ENCODE results near the gene ZBED5. TPM values are rescaled to one million over a fixed set of nuclear protein-coding genes. Genes with fewer than 3 reads are reported as not detected.

Gene ZBED5
- total and polyA plus RNA-seq, 2 of the 4 experiments (the other 2 are of a cell fraction) = 28.2 to 30.8 TPM

DNA sequence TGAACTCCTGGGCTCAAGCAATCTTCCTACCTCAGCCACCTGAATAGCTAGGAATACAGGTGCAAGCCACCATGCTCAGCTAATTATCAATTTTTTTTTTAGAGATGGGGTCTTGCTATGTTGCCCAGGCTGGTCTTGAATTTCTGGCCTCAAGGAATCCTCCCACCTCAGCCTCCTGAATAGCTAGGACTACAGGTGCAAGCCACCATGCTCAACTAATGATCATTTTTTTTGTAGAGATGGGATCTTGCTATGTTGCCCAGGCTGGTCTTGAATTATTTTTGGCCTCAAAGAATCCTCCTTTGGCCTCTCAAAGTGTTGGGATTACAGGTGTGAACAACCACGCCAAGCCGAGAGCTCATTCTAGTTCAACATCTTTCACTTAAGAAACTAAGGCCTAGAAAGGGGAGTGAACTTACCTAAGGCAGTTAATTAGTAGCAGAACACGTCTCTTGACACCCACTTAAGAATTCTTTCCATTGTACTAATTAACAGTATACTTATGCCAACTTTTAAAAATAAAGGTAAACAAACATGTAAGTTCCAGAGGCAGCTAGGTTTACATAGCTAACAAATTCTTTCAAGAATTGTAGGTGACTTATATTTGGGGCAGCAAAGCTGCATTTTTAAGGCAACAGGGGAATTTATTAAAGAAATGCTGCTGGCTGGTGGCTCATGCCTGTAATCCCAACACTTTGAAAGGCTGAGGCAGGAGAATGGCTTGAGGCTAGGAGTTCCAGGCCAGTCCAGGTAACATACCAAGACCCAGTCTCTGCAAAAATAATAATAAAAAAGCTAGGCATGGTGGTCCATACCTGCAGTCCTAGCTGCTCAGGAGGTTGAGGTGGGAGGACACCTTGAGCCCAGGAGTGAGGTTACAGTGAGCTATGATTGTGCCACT, 9.6 kb downstream of the ZBED5 start:
- TF ChIP-seq, protein P1, sequence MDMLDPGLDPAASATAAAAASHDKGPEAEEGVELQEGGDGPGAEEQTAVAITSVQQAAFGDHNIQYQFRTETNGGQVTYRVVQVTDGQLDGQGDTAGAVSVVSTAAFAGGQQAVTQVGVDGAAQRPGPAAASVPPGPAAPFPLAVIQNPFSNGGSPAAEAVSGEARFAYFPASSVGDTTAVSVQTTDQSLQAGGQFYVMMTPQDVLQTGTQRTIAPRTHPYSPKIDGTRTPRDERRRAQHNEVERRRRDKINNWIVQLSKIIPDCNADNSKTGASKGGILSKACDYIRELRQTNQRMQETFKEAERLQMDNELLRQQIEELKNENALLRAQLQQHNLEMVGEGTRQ (IDR thresholded peaks at IDR 0.05; ENCODE audit: low read depth, low read length) = no peak
- TF ChIP-seq CEBPB (IDR thresholded peaks at IDR 0.05; ENCODE audit: low read depth, low read length) (no peak), NFE2L2 (IDR thresholded peaks at IDR 0.05; ENCODE audit: low read depth, low read length) (no peak), MAZ (IDR thresholded peaks at IDR 0.05; ENCODE audit: borderline replicate concordance, low read depth, low read length) (no peak), RCOR1 (IDR thresholded peaks at IDR 0.05; ENCODE audit: insufficient replicate concordance, low read length) (no peak), MAFK (IDR thresholded peaks at IDR 0.05; ENCODE audit: low read depth, low read length) (no peak), FOS (IDR thresholded peaks at IDR 0.05; ENCODE audit: low read depth, low read length) (no peak)
- TF ChIP-seq, protein P2, sequence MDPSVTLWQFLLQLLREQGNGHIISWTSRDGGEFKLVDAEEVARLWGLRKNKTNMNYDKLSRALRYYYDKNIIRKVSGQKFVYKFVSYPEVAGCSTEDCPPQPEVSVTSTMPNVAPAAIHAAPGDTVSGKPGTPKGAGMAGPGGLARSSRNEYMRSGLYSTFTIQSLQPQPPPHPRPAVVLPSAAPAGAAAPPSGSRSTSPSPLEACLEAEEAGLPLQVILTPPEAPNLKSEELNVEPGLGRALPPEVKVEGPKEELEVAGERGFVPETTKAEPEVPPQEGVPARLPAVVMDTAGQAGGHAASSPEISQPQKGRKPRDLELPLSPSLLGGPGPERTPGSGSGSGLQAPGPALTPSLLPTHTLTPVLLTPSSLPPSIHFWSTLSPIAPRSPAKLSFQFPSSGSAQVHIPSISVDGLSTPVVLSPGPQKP (IDR thresholded peaks at IDR 0.05; ENCODE audit: borderline replicate concordance, low read depth, low read length) = no peak
- Histone ChIP-seq H3K56ac (ENCODE audit: extremely low read depth, insufficient read depth, low read length) (no peak overlapping the region), H3K9ac (ENCODE audit: low read depth, low read length) (no peak overlapping the region), H2AFZ (replicated peaks; ENCODE audit: low read length, poor library complexity) (no peak overlapping the region), H2BK5ac (ENCODE audit: low read depth, low read length, poor library complexity, severe bottlenecking) (no peak overlapping the region), H3K14ac (replicated peaks; ENCODE audit: low read depth, low read length) (no peak overlapping the region), H3K4ac (ENCODE audit: low read depth, low read length) (no peak overlapping the region), H3K79me1 (ENCODE audit: low read depth in 1 of 2, low read length in 2 of 2) (peaks cover 21 to 35% of the 10 kb centered on the region in 2 experiments), H4K5ac (ENCODE audit: low read depth, low read length) (no peak overlapping the region), H3K23ac (ENCODE audit: low read depth, low read length) (no peak overlapping the region), H3K18ac (ENCODE audit: low read depth, low read length) (no peak overlapping the region), H2AK5ac (ENCODE audit: low read depth, low read length) (no peak overlapping the region), H3K36me3 (ENCODE audit: control insufficient read depth, insufficient read depth, low read length) (peaks cover 4% of the 10 kb centered on the region), H3K27ac (ENCODE audit: insufficient read depth, low read length) (no peak overlapping the region), H3K4me3 (ENCODE audit: insufficient read depth, low read depth, low read length) (no peak overlapping the region), H2BK20ac (ENCODE audit: low read depth, low read length) (no peak overlapping the region), H4K91ac (ENCODE audit: insufficient read depth, low read depth, low read length) (no peak overlapping the region), H4K8ac (ENCODE audit: low read depth in 2 of 2, low read length in 2 of 2) (no peak overlapping the region), H3K9me1 (ENCODE audit: insufficient read depth, low read length) (peaks cover 7% of the 10 kb centered on the region), H2AK9ac (replicated peaks; ENCODE audit: low read depth, low read length, poor library complexity) (no peak overlapping the region), H4K20me1 (ENCODE audit: insufficient read depth, low read length) (no peaks in the 10 kb centered on the region), H3K9me3 (ENCODE audit: control insufficient read depth, insufficient read depth, low read length) (no peaks in the 10 kb centered on the region), H2BK15ac (ENCODE audit: low read depth, low read length) (no peak overlapping the region), H2BK120ac (ENCODE audit: low read depth, low read length) (no peak overlapping the region), H3K4me1 (ENCODE audit: control insufficient read depth, insufficient read depth, low read length) (peaks cover 2% of the 10 kb centered on the region; the same call in 1 of the 2 replicates), H3K27me3 (ENCODE audit: control insufficient read depth, insufficient read depth, low read length) (no peaks in the 10 kb centered on the region), H3K4me2 (ENCODE audit: low read depth, low read length) (no peak overlapping the region)
- ATAC-seq (ENCODE audit: low read depth) = no peak
- in situ Hi-C loops (cut with MboI; ENCODE audit: low sequenced_read_pairs) = no loop called here
- intact Hi-C loops (cut with micrococcal nuclease) = no loop called here
- ChIA-PET CTCF (interaction anchor here (0.5 to 1.2 kb wide), 4 partner anchors 15 to 61 kb away, joined by 3 to 6 read pairs (median 3); no protein-coding TSS in a partner anchor), POLR2A (ENCODE audit: unreplicated experiment) (interaction anchor here (0.7 kb wide), 1 partner anchor 543 kb away, joined by 4 read pairs; the partner anchor contains the start of gene ADM)
- BruUV-seq (replicated peaks) = no TSS peak
- dilution Hi-C loops (cut with HindIII; ENCODE audit: low sequenced_read_pairs, unreplicated experiment) = no loop called here
- no peak for DNase-seq
- no CpG with 5 or more reads among the region's 3 CpGs for WGBS, 2 experiments (ENCODE audit: extremely low coverage in 2 of 2, insufficient read length in 1 of 2)
